Gastrocnemius medialis (tissue), 4 donors: ENCODE measurements around the gene KAZN.

Experiments
- POLR2A ChIP-seq, 2 donors: fragments of 450-650 bp; IDR thresholded peaks; one replicate each; pipeline ENCODE4 v1.6.1; 2017; ENCODE audit warnings: antibody characterized with exemption in 2 of 2, mild to moderate bottlenecking in 2 of 2, moderate library complexity in 2 of 2
- TF ChIP-seq, protein P1 (sequence below), 5 experiments: fragments of 450-650 bp in 3 of 5; fragments of 200-600 bp in 2 of 5; sonication (generic) in 2 of 5; IDR thresholded peaks in 4 of 5; conservative IDR thresholded peaks in 1 of 5; 1 replicate in 4 of 5; 2 replicates in 1 of 5; pipeline ENCODE4 v1.5.1; 2016 to 2019; ENCODE audit warnings: antibody characterized with exemption in 5 of 5, mild to moderate bottlenecking in 3 of 5, moderate library complexity in 3 of 5

- TF ChIP-seq, protein P1, sequence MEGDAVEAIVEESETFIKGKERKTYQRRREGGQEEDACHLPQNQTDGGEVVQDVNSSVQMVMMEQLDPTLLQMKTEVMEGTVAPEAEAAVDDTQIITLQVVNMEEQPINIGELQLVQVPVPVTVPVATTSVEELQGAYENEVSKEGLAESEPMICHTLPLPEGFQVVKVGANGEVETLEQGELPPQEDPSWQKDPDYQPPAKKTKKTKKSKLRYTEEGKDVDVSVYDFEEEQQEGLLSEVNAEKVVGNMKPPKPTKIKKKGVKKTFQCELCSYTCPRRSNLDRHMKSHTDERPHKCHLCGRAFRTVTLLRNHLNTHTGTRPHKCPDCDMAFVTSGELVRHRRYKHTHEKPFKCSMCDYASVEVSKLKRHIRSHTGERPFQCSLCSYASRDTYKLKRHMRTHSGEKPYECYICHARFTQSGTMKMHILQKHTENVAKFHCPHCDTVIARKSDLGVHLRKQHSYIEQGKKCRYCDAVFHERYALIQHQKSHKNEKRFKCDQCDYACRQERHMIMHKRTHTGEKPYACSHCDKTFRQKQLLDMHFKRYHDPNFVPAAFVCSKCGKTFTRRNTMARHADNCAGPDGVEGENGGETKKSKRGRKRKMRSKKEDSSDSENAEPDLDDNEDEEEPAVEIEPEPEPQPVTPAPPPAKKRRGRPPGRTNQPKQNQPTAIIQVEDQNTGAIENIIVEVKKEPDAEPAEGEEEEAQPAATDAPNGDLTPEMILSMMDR (IDR thresholded peaks at IDR 0.05 in 4 of 5, conservative IDR thresholded peaks at IDR 0.05 in 1 of 5), result no peak
- no peak for TF ChIP-seq POLR2A (IDR thresholded peaks at IDR 0.05)
Measured at GRCh38 chr1:14667651-14667984, 69.1 kb downstream of the KAZN start.
